Left ventricle myocardium inferior (tissue), 1 donor: Measurements from ENCODE around the gene NKTR. TPM values are rescaled to one million over a fixed set of nuclear protein-coding genes. Genes with fewer than 3 reads are reported as not detected.

Experiments
- DNase-seq: peaks from one replicate; pipeline ENCODE4 v3.0.0-alpha.2; 2020
- H3K27ac ChIP-seq: fragments of 200-600 bp; replicated peaks from 2 replicates; pipeline ENCODE4 v1.8.0; 2021
- H3K27me3 ChIP-seq: fragments of 200-600 bp; 2 replicates; pipeline ENCODE4 v1.8.0; 2021; ENCODE audit warnings: low read depth
- H3K36me3 ChIP-seq: fragments of 200-600 bp; 2 replicates; pipeline ENCODE4 v1.8.0; 2021
- H3K4me1 ChIP-seq: fragments of 200-600 bp; 2 replicates; pipeline ENCODE4 v1.8.0; 2021
- H3K4me3 ChIP-seq: fragments of 200-600 bp; 2 replicates; pipeline ENCODE4 v1.8.0; 2021; ENCODE audit warnings: mild to moderate bottlenecking, moderate library complexity
- H3K9me3 ChIP-seq: fragments of 200-600 bp; replicated peaks from 2 replicates; pipeline ENCODE4 v1.8.0; 2021
- intact Hi-C: fragments of 100-400 bp; cut with micrococcal nuclease; formaldehyde crosslinking; loops from one replicate; pipeline ENCODE4 v1.11.0; 2022
- total RNA-seq: library from RNA; stranded (reverse); fragmentation: NEBNext Ultra II Directional; extraction: Animal tissue kit (Norgen Biotek cat#: 25700); gene quantifications from one replicate; pipeline ENCODE4 v1.2.1, GENCODE V29; 2021
- TF ChIP-seq, protein P1 (sequence below): fragments of 200-600 bp; IDR thresholded peaks from 2 replicates; pipeline ENCODE4 v1.8.0; 2021; ENCODE audit warnings: antibody characterized with exemption, mild to moderate bottlenecking, borderline replicate concordance
- donor health status: DM: no; HTN: yes; CAD: no; lungs with severe emphysema.

NKTR gene
- total RNA-seq, 1 donor from 2014 or later: 20.0 TPM

DNA sequence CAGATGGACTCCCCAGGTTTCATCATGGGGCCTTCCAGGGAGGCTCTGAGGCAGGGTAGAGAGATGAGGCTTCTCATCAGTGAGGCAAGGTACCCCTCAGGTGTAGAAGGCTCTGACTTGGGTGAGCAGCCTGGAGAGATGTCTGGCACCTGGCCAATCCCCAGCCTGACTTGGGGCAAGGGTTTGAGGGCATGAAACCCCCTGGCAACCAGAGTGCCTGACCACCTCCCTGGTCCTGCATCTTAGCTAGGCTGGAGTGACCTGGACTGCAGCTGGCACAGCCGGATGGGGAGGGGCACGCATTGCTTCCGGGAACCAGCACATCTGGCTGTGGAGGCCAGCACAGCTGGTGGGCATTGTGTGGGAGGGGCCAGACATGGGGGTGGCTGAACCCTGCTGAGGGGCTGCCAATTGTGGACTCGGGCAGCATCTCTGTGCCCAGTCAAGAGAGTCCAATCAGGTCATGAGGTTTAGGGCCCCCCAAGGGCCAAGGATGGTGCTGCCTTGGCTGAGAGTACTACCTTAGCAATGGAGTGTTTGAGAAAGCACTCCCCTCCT is 54.9 kb downstream of the NKTR start:
- Histone ChIP-seq H3K27me3 (no peaks in the 10 kb centered on the region), H3K4me3 (peak overlapping the region; percentile 81), H3K4me1 (peaks cover 83% of the 10 kb centered on the region), H3K36me3 (peaks cover 16% of the 10 kb centered on the region), H3K9me3 (no peaks in the 10 kb centered on the region), H3K27ac (peak overlapping the region; percentile 96)
- TF ChIP-seq, protein P1, sequence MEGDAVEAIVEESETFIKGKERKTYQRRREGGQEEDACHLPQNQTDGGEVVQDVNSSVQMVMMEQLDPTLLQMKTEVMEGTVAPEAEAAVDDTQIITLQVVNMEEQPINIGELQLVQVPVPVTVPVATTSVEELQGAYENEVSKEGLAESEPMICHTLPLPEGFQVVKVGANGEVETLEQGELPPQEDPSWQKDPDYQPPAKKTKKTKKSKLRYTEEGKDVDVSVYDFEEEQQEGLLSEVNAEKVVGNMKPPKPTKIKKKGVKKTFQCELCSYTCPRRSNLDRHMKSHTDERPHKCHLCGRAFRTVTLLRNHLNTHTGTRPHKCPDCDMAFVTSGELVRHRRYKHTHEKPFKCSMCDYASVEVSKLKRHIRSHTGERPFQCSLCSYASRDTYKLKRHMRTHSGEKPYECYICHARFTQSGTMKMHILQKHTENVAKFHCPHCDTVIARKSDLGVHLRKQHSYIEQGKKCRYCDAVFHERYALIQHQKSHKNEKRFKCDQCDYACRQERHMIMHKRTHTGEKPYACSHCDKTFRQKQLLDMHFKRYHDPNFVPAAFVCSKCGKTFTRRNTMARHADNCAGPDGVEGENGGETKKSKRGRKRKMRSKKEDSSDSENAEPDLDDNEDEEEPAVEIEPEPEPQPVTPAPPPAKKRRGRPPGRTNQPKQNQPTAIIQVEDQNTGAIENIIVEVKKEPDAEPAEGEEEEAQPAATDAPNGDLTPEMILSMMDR: no peak
- no peak for DNase-seq
- intact Hi-C loops: loop anchor here (10.0 kb wide), 1 partner anchor 89 kb away; no protein-coding TSS in a partner anchor

DNA sequence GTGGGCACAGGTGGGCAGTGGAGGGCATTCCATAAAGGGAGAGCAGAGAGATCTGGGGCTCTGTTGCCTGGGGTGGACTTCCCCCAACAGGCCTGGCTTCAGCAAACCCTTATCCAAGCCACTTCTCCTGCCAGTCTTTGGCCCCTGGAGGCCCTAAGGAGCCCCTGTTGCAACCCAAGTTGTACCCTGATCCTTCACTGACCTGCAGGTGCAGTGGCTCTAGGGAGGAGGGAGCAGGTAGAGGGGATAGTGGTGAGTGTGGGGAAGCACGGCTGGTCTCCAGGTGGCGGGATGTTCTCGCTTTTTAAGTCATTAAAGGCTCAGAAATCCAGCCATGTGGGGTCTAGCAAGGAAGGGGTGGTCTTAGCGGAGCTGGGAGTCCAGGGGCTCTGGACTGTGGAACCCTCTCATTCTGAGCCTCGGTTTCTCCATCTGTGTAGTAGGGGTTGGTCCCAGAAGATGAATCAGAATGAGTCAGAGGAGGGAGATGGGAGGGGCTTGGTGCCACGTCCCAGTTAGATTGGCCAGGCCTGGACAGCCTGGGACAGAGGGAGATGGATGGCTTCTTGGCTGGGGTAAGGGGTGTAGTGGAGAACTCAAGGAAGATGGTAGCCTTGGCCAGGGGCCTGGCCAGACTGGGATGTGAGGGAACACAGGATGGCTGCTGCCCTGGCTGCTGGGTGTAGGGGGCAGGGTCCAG is 55.6 kb downstream of the NKTR start:
- Histone ChIP-seq H3K27me3 (no peaks in the 10 kb centered on the region), H3K36me3 (peaks cover 11% of the 10 kb centered on the region), H3K4me3 (peak overlapping the region; percentile 81), H3K4me1 (peaks cover 87% of the 10 kb centered on the region), H3K9me3 (no peaks in the 10 kb centered on the region), H3K27ac (peak overlapping the region; percentile 96)
- TF ChIP-seq, protein P1: no peak
- intact Hi-C loops: loop anchor here (10.0 kb wide), 1 partner anchor 89 kb away; no protein-coding TSS in a partner anchor
- no peak for DNase-seq

DNA sequence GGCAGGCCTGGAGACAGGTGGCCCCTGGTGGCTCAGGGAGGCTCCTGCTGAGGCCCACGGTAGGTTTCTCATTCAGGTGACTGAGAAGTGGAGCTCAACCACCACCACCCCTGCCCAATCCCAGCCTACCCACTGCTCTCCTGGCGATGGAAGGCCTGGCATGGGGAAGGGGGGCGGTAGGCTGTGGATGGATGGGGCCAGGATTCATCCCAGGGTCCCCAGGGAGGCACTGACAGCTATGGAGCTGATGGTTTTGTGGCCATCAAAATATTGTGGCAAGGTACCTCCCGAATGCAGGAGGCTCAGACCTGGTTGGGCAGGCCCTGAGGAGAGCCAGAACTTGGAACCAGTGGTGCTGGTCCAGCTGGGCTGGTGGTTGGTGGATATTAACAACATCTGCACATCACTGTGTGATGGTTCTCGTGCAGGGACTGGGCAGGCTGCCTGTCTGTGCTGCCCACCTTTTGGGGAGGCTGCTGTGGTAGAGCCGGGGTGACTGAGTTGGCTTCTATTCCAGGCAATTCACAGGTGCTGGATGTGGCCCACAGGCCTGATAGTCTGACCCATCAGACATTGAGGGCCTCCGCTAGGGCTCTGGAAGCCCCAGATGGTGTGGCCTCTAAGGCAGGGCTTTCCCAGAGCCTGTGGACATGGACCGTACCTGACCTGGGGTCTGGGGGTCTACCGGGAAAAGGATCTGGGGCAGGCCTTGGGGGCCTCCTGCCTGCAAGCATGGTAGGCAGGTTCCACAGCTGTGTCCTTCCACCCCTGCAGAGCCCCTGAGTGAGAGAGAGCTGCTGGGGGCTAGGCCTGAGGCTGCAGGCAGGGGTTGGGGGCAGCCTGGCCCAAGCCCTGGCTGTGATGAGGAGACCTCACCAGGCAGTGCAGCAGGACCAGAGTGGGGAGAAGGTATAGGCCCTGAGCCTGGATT is 56.5 kb downstream of the NKTR start:
- Histone ChIP-seq H3K36me3 (peaks cover 11% of the 10 kb centered on the region), H3K27ac (peak overlapping the region; percentile 96), H3K27me3 (no peaks in the 10 kb centered on the region), H3K9me3 (no peaks in the 10 kb centered on the region), H3K4me3 (no peak overlapping the region), H3K4me1 (peaks cover 83% of the 10 kb centered on the region)
- intact Hi-C loops: loop anchor here (10.0 kb wide), 1 partner anchor 88 kb away; no protein-coding TSS in a partner anchor
- TF ChIP-seq, protein P1: no peak
- no peak for DNase-seq

DNA sequence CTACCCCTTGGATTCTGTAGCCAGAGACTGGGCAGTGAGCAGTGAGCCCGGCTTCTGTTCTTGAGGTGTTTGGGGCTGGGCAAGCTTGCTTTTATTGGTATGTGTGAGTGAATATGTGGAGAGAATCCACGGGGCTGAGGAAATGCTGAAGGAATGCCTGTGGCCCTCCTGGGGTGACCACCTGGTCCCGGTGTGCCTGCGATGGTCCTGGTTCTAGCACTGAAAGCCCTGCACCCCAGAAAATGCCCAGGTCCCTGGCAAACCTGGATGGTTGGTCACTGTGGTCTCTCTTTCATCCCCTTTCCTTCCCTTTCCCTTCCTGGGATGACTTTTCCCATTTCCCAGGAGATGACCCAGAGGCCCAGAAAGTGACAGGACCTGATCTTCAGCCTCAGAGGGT is 57.2 kb downstream of the NKTR start:
- intact Hi-C loops: loop anchor here (10.0 kb wide), 1 partner anchor 87 kb away; no protein-coding TSS in a partner anchor
- Histone ChIP-seq H3K4me3 (no peak overlapping the region), H3K27me3 (no peaks in the 10 kb centered on the region), H3K9me3 (no peaks in the 10 kb centered on the region), H3K4me1 (peaks cover 75% of the 10 kb centered on the region), H3K27ac (peak overlapping the region; percentile 96), H3K36me3 (peaks cover 15% of the 10 kb centered on the region)
- no peak for DNase-seq
- TF ChIP-seq, protein P1: no peak

GRCh38 chr3:42658091-42658770 is 57.7 kb downstream of the NKTR start:
- intact Hi-C loops: loop anchor here (10.0 kb wide), 1 partner anchor 87 kb away; no protein-coding TSS in a partner anchor
- no peak overlapping the region for H3K4me3 ChIP-seq
- H3K4me1 ChIP-seq: peaks cover 70% of the 10 kb centered on the region
- TF ChIP-seq, protein P1: no peak
- DNase-seq: no peak
- H3K27ac ChIP-seq: peak overlapping the region; percentile 96
- H3K9me3 ChIP-seq: no peaks in the 10 kb centered on the region
- no peaks in the 10 kb centered on the region for H3K27me3 ChIP-seq
- peaks cover 15% of the 10 kb centered on the region for H3K36me3 ChIP-seq
